NCI-H526 (cell line): ENCODE measurements around the gene MRPS9.

Experiments used
- DNase-seq, 2 experiments: peaks; one replicate each; lab custom pipeline; 2025; lab: John Stamatoyannopoulos, UW

The MRPS9 gene

DNA sequence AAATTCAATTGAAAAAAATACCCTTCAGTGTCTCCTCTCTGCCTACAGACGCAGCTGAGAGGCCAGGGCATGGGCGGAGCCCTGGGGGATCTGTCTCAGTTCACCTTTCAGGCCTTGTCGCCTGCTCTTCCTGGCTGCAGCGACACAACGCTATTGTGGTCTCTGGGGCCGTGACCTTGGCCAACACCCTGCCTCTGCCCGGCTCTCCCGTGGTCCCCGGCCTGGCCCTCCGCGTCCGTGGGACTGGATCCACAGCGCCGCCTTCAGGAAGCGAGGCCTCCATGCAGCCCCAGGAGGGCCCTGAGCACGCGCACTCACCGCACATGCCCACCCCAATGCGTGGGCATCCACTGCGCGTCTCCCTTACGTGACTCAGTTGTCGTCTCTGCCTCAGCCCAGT, 81.1 kb downstream of the MRPS9 start:
- DNase-seq, result no peak

- no peak for DNase-seq
Measured at GRCh38 chr2:105121434-105121833, 83.6 kb downstream of the MRPS9 start.

GRCh38 chr2:105125428-105125827, 87.6 kb downstream of the MRPS9 start:
- DNase-seq, result peak in 1 of 2 experiments; percentile 52

- no peak for DNase-seq
Measured at GRCh38 chr2:105125920-105126319, 88.1 kb downstream of the MRPS9 start.

DNA sequence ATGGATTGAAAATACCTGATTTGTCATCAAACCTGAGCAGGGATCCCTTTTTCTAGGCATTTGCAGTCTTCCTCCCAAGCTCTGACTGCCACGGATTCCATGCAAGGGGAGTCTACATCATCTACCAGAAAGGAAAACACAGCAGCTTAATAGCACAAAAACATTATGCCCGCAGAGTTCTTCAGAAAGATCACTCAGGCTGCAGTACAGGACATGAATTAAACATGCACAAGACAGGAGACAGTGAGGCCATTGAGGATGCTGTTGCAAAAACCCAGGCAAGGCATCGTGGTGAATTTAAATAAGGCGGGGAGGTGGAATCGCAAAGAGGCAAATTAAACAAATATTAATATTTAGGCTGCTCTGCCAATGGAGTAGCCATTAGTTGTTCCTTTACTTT, 88.5 kb downstream of the MRPS9 start:
- no peak for DNase-seq

DNA sequence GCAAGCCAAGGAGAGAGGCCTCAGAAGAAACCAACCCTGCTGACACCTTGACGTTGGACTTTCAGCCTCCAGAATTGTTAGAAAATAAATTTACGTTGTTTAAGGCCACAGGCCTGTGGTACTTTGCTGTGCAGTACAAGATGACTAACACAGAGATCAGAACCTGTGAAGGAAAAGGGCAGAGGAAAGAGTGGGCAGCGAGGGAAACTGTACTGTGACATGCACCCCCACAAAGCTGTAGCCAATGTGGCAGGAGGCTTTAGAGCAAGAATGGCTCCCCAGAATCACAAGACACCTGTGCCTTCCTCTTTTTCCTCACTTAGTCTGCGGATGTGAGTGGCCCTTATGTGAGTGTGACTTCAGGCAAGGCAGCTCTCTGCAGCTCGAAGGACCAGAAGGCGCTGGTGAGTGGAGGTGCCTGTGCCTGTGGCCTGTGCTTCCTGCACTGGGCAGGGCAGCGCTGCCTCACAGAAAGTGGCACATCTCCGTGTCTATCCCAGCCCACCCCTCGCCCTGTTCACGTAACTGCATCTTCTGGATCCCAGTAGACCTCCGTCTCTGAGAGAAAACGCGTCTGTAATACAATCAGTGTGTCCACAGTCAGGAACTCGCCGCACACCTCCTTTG, 89.5 kb downstream of the MRPS9 start:
- DNase-seq, result no peak

- no peak for DNase-seq
Measured at GRCh38 chr2:105129722-105130232, 91.9 kb downstream of the MRPS9 start.

DNA sequence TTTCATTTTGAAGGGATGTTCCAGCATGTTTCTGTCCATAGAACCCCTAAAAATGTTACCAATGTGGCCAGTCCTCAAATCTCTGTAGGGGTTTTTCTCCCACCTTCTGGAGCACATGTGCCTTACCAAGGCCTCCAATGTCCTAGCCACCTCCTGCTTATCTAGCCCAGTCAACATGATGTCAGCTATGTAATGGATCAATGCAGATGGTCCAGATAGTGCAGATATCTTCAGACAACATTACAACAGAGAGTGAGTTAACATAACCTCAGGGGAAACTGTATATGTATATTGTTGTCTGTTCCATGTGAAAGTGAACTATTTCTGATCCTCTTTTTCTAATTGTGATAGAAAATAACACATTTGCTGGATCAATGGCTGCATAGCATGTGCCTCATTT, 92.7 kb downstream of the MRPS9 start:
- DNase-seq, result no peak

GRCh38 chr2:105134081-105134480, 96.2 kb downstream of the MRPS9 start:
- no peak for DNase-seq

GRCh38 chr2:105135436-105135835, 97.6 kb downstream of the MRPS9 start:
- no peak for DNase-seq

DNA sequence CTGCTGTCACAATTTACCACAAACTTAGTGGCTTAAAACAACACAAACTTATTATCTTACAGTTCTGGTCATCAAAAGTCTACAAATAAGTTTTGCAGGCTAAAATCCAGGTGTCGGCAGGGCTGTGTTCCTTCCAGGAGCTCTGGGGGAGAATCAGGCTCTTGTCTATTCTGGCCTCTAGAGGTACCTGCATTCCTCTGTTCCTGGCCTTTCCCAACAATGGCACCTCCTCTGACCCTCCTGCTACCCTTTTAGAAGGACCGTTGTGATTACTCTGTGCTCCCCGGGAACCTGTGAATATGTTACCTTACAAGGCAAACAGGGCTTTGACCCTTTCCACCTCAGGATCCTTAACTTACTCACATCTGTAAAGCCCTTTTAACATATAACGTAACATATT, 98.5 kb downstream of the MRPS9 start:
- no peak for DNase-seq

GRCh38 chr2:105138643-105139042, 100.8 kb downstream of the MRPS9 start:
- DNase-seq, result no peak

DNA sequence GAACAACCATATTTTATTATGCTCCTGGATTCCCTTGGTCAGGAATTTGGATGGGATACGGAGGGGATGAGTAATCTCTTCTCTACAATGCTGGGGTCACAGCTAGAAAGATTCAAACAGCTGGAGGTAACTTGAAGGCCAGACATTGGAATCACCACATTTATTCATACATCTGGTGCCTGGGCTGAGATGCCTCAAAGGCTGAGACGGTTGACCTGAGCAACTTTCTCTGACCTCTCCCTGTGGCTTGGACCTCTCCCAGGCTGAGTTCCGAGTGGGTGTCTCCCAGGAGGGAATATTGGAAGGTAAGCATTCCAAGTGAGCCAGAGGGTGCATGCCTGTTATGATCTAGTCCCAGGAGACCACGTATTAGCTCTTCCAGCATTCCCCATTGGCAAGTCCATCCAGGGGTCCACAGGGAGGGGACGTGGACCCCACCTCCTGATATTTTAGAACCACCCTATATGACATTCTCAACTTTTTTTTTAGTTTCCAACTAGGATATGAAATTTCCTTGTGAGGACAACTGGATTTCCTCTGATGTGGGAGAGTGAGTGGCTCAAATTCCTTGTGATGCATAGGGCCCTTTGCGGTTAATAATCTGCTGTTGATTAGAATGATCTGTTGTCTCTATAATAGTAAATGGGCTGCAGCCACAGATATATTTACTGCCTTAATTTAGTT, 101.8 kb downstream of the MRPS9 start:
- DNase-seq, result no peak

DNA sequence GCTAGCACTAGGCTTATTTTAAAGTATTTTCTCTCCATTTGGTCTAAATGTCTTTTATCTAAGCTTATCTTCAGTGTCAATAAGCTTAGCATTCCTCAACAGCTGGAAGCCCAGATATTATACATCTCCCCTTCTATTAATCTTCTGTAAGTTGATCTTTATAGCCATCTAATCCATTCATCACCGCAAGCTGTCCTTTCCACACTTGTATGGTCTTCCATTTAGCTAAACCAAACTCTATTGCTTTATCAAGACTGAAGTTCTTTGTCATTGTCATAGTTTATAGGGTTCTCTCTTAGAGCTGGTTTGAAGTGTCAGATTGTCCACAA, 102.3 kb downstream of the MRPS9 start:
- DNase-seq, result no peak

DNA sequence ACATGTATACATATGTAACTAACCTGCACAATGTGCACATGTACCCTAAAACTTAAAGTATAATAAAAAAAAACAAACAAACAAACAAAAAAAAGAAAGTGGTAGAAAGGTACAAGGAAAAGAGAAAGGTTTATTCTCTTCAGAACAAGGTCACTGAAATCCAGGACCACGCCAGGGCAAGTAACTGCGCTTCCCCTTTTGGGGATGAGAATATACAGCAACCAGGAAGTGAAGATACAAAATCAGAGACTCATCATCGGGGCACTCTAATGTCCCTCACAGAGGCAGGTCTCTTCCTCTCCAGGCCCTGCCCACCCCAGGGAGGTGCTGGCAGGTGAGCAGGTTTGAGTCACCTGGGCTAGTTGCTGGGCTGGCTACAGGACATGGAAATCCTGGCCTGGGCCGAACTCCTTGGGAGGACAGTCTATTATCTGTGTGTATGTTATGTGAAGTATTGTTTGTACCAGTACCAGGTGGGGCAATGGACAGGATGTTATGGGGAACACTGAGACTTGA, 103.3 kb downstream of the MRPS9 start:
- DNase-seq, result no peak

DNA sequence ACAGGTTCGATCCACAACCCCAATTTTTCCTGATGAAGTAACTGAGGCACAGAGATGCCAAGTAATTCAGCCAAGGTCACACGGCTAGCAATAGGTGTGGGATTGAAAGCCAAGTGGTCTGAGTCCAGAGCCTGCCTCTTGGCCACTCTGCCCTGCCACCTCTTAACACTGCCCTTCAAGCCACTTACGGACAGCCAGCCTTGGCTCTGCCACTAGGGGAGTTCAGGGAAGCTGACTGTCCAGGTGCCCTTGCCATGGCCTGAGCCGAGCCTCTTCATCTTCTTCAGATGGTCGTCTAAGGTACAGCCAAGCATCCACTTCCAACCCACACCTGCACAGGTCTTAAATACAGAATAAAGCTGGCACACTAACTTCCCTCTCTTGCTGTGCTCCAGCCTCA, 104.4 kb downstream of the MRPS9 start:
- no peak for DNase-seq

- DNase-seq, result no peak
Measured at GRCh38 chr2:105143094-105143466, 105.2 kb downstream of the MRPS9 start.

- DNase-seq, result peak in 1 of 2 experiments; percentile 62
Measured at GRCh38 chr2:105143467-105144151, 105.7 kb downstream of the MRPS9 start.

DNA sequence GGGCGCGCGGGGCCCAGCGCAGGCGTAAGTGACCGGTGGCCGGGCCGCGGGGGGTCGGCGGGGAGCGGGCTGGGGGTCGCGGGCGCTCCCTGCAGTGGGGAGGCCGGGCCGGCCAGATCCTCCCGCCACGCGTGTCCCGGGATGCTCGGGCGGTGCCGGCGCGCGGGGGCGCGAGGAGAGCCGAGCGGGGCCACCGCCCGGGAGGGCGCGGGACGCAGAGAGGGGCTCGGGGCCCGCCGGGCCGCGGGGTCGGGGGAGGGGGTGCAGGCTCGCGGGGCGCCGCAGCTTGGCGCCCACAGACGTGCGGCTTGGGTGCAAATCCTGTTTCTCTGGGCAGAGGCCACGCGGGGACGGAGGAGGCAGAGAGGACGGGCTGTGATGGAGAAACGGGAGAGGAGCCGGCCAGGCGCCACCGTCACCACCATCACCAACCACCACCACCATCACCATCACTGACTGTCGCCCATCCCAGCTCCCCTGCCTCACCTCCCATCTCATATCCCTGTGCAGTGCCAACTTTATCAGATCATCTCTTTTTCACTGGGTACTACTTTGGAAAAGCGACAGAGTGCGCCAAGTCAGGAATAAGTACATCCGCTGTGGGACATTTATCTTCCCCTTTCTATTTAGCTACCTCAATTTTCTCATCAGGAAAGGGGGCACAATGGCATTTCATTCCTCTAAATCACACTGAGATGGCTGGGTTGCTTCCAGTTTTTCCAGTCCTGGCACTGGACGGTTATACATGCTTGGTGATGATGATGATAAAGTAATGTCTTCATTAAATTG, 106.5 kb downstream of the MRPS9 start:
- DNase-seq, result no peak

GRCh38 chr2:105144941-105145300, 107.1 kb downstream of the MRPS9 start:
- no peak for DNase-seq

- DNase-seq, result no peak
Measured at GRCh38 chr2:105149272-105149671, 111.4 kb downstream of the MRPS9 start.
